H9 (cell line): Measurements from ENCODE around the gene ZFYVE19. TPM values are rescaled to one million over a fixed set of nuclear protein-coding genes. Genes with fewer than 3 reads are reported as not detected.

Experiments used
- DNase-seq: peaks from one replicate; pipeline ENCODE4 v3.0.0-alpha.2; 2017
- H2AFZ ChIP-seq: one replicate; pipeline ENCODE4 v1.6.1; 2013; ENCODE audit warnings: mild to moderate bottlenecking, low read length, control low read depth, moderate library complexity
- H2AK5ac ChIP-seq: 2 replicates; pipeline ENCODE4 v1.6.1; 2013; ENCODE audit warnings: low read length, control low read depth, mixed read lengths; ENCODE audit not compliant: insufficient read length
- H2BK120ac ChIP-seq: one replicate; pipeline ENCODE4 v1.6.1; 2013; ENCODE audit warnings: low read depth, mild to moderate bottlenecking, low read length, control low read depth, inconsistent platforms; ENCODE audit not compliant: poor library complexity, severe bottlenecking
- H2BK12ac ChIP-seq: 2 replicates; pipeline ENCODE4 v1.6.1; 2013; ENCODE audit warnings: low read length, control low read depth, mixed read lengths, low read depth; ENCODE audit not compliant: insufficient read length
- H2BK15ac ChIP-seq: 2 replicates; pipeline ENCODE4 v1.6.1; 2013; ENCODE audit warnings: low read depth, low read length, control low read depth
- H2BK20ac ChIP-seq: one replicate; pipeline ENCODE4 v1.6.1; 2013; ENCODE audit warnings: low read depth, mild to moderate bottlenecking, low read length, control low read depth, inconsistent platforms; ENCODE audit not compliant: poor library complexity, severe bottlenecking
- H2BK5ac ChIP-seq: 2 replicates; pipeline ENCODE4 v1.6.1; 2013; ENCODE audit warnings: low read length, control low read depth, mixed read lengths; ENCODE audit not compliant: insufficient read length
- H3K14ac ChIP-seq: 2 replicates; pipeline ENCODE4 v1.6.1; 2013; ENCODE audit warnings: low read length, control low read depth; ENCODE audit not compliant: insufficient read depth
- H3K18ac ChIP-seq: 2 replicates; pipeline ENCODE4 v1.6.1; 2013; ENCODE audit warnings: low read depth, mild to moderate bottlenecking, mixed read lengths, low read length, control low read depth; ENCODE audit not compliant: insufficient read length
- H3K23ac ChIP-seq: 2 replicates; pipeline ENCODE4 v1.6.1; 2013; ENCODE audit warnings: low read length, control low read depth, mixed read lengths, low read depth; ENCODE audit not compliant: insufficient read length
- H3K23me2 ChIP-seq: 2 replicates; pipeline ENCODE4 v1.6.1; 2013; ENCODE audit warnings: low read depth, mild to moderate bottlenecking, mixed read lengths, low read length, control low read depth; ENCODE audit not compliant: insufficient read length, poor library complexity, severe bottlenecking
- H3K27ac ChIP-seq: 2 replicates; pipeline ENCODE4 v1.5.1; 2013; ENCODE audit warnings: low read length, control low read depth, mixed read lengths, low read depth; ENCODE audit not compliant: insufficient read length
- H3K27me3 ChIP-seq: 2 replicates; pipeline ENCODE4 v1.6.1; 2013; ENCODE audit warnings: low read length, control low read depth, inconsistent platforms; ENCODE audit not compliant: insufficient read depth
- H3K4ac ChIP-seq: 2 replicates; pipeline ENCODE4 v1.6.1; 2013; ENCODE audit warnings: low read depth, mild to moderate bottlenecking, control low read depth, inconsistent platforms, low read length, moderate library complexity
- H3K4me1 ChIP-seq: 2 replicates; pipeline ENCODE4 v1.6.1; 2013; ENCODE audit warnings: low read length, control low read depth, inconsistent platforms; ENCODE audit not compliant: insufficient read depth
- H3K4me2 ChIP-seq: 2 replicates; pipeline ENCODE4 v1.6.1; 2013; ENCODE audit warnings: low read length, control low read depth, mixed read lengths; ENCODE audit not compliant: insufficient read length, insufficient read depth
- H3K56ac ChIP-seq: 2 replicates; pipeline ENCODE4 v1.6.1; 2013; ENCODE audit warnings: low read depth, mild to moderate bottlenecking, mixed read lengths, low read length, control low read depth; ENCODE audit not compliant: insufficient read length
- H3K79me1 ChIP-seq: 2 replicates; pipeline ENCODE4 v1.6.1; 2013; ENCODE audit warnings: low read depth, mild to moderate bottlenecking, moderate library complexity, low read length, control low read depth, inconsistent platforms; ENCODE audit not compliant: insufficient read depth, poor library complexity, severe bottlenecking
- H3K79me2 ChIP-seq: 2 replicates; pipeline ENCODE4 v1.6.1; 2013; ENCODE audit warnings: low read length, control low read depth, inconsistent platforms; ENCODE audit not compliant: insufficient read depth
- H3K9ac ChIP-seq: 2 replicates; pipeline ENCODE4 v1.6.1; 2013; ENCODE audit warnings: low read length, control low read depth, mixed read lengths; ENCODE audit not compliant: insufficient read length; ENCODE audit errors: extremely low read depth
- H3K9me3 ChIP-seq: one replicate; pipeline ENCODE4 v1.6.1; 2013; ENCODE audit warnings: low read depth, low read length, inconsistent platforms; ENCODE audit not compliant: control insufficient read depth
- H3T11ph ChIP-seq: one replicate; pipeline ENCODE4 v1.6.1; 2013; ENCODE audit warnings: mild to moderate bottlenecking, low read length, control low read depth, inconsistent platforms
- H4K20me1 ChIP-seq: one replicate; pipeline ENCODE4 v1.6.1; 2013; ENCODE audit not compliant: control insufficient read depth, insufficient read length, insufficient read depth
- H4K5ac ChIP-seq: 2 replicates; pipeline ENCODE4 v1.6.1; 2013; ENCODE audit warnings: low read depth, mild to moderate bottlenecking, mixed read lengths, low read length, control low read depth; ENCODE audit not compliant: insufficient read length
- H4K8ac ChIP-seq: replicated peaks from 2 replicates; pipeline ENCODE4 v1.6.1; 2013; ENCODE audit warnings: low read length, control low read depth, mixed read lengths, low read depth; ENCODE audit not compliant: insufficient read length
- H4K91ac ChIP-seq: 2 replicates; pipeline ENCODE4 v1.6.1; 2013; ENCODE audit warnings: low read depth, mild to moderate bottlenecking, moderate library complexity, mixed read lengths, low read length, control low read depth; ENCODE audit not compliant: insufficient read length
- H3K27ac Mint-ChIP-seq, 3 experiments: 2 replicates in 2 of 3; 3 replicates in 1 of 3; pipeline ENCODE4 v1.8.0; 2020 to 2021; ENCODE audit warnings: mixed read lengths in 3 of 3, mild to moderate bottlenecking in 1 of 3, moderate library complexity in 1 of 3
- H3K27me3 Mint-ChIP-seq: 2 replicates; pipeline ENCODE4 v1.8.0; 2021; ENCODE audit warnings: low read depth, mild to moderate bottlenecking, moderate library complexity, mixed read lengths
- H3K36me3 Mint-ChIP-seq, 3 experiments: 2 replicates in 2 of 3; 3 replicates in 1 of 3; pipeline ENCODE4 v1.8.0; 2020 to 2021; ENCODE audit warnings: low read depth in 3 of 3, mixed read lengths in 3 of 3; ENCODE audit not compliant: insufficient read depth in 1 of 3
- H3K4me1 Mint-ChIP-seq, 2 experiments: 2 replicates each; pipeline ENCODE4 v1.8.0; 2020; ENCODE audit warnings: mixed read lengths in 2 of 2
- H3K4me3 Mint-ChIP-seq, 2 experiments: 2 replicates in 1 of 2; 3 replicates in 1 of 2; pipeline ENCODE4 v1.8.0; 2020 to 2021; ENCODE audit warnings: mild to moderate bottlenecking in 2 of 2, mixed read lengths in 2 of 2, moderate library complexity in 1 of 2
- H3K9me3 Mint-ChIP-seq, 2 experiments: 2 replicates in 1 of 2; 3 replicates in 1 of 2; pipeline ENCODE4 v1.8.0; 2020; ENCODE audit warnings: mild to moderate bottlenecking in 2 of 2, mixed read lengths in 2 of 2, moderate library complexity in 1 of 2
- WGBS: extraction: QIAGEN DNeasy Blood & Tissue Kit; methylation state at CpG from one replicate; pipeline ENCODE4 v1.1.7; 2013; ENCODE audit warnings: missing lambda C conversion rate, low lambda C conversion rate, mixed read lengths; ENCODE audit not compliant: insufficient read length; ENCODE audit errors: extremely low coverage; 5-methylcytosine and 5-hydroxymethylcytosine counted together
- total RNA-seq: library from RNA; stranded (reverse); gene quantifications from 2 replicates; pipeline ENCODE4 v1.2.1, GENCODE V29; 2021
- TF ChIP-seq, protein P1 (sequence below): fragments of 200-600 bp; sonication (generic); conservative IDR thresholded peaks from 3 replicates; pipeline ENCODE4 v1.8.0; 2021; ENCODE audit warnings: antibody characterized with exemption, mild to moderate bottlenecking

ZFYVE19 gene
- total RNA-seq, 1 experiment from 2014 or later: 11.3 TPM

DNA sequence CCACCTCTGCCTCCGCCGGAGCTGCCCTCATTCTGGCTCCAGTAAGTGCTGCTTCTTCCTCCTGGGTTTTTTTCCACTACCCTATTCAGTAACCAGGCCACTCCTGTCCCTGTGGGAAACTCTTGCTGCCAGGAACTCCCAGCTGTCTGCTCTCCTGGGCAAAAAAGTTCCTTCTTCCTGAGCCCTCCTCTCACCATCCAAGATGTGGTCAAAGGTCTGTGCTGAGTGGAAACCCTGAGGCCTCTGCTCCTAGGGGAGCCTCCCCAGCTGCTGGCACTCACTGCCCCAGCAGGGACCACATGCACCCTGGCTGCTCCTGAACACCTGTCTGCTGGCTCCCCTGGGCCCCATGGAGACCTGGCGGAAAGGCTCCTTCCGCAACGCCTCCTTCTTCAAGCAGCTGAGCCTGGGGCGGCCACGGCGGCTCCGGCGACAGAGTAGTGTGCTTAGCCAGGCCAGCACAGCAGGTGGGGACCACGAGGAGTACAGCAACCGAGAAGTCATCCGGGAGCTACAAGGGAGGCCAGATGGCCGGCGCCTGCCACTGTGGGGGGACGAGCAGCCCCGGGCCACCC lies 36.7 kb upstream of the ZFYVE19 start:
- Histone ChIP-seq H3K4me2 (no peak overlapping the region), H3K23ac (no peak overlapping the region), H3K14ac (no peak overlapping the region), H3K4me1 (peaks cover 4% of the 10 kb centered on the region; the same call in 1 of the 2 replicates), H3K4ac (no peak overlapping the region), H2AK5ac (no peak overlapping the region), H3K56ac (no peak overlapping the region), H2BK120ac (no peak overlapping the region), H4K91ac (no peak overlapping the region), H2BK12ac (no peak overlapping the region), H3K9ac (no peak overlapping the region), H2BK20ac (no peak overlapping the region), H4K5ac (no peak overlapping the region), H3K9me3 (no peaks in the 10 kb centered on the region), H3K79me1 (no peaks in the 10 kb centered on the region), H2BK5ac (no peak overlapping the region), H4K20me1 (no peaks in the 10 kb centered on the region), H3K18ac (no peak overlapping the region), H3K23me2 (no peaks in the 10 kb centered on the region), H3T11ph (no peak overlapping the region), H3K27ac (no peak overlapping the region), H2BK15ac (no peak overlapping the region), H4K8ac (no peak overlapping the region), H2AFZ (no peak overlapping the region), H3K79me2 (no peaks in the 10 kb centered on the region), H3K27me3 (no peaks in the 10 kb centered on the region)
- H3K27ac Mint-ChIP-seq: peak overlapping the region in 2 of 3 experiments; percentile 11 to 83; a peak in 3 of 7 replicates
- H3K4me3 Mint-ChIP-seq: no peak overlapping the region; a peak in 1 of 5 replicates
- H3K27me3 Mint-ChIP-seq: no peaks in the 10 kb centered on the region; the same call in 1 of the 2 replicates
- TF ChIP-seq, protein P1, sequence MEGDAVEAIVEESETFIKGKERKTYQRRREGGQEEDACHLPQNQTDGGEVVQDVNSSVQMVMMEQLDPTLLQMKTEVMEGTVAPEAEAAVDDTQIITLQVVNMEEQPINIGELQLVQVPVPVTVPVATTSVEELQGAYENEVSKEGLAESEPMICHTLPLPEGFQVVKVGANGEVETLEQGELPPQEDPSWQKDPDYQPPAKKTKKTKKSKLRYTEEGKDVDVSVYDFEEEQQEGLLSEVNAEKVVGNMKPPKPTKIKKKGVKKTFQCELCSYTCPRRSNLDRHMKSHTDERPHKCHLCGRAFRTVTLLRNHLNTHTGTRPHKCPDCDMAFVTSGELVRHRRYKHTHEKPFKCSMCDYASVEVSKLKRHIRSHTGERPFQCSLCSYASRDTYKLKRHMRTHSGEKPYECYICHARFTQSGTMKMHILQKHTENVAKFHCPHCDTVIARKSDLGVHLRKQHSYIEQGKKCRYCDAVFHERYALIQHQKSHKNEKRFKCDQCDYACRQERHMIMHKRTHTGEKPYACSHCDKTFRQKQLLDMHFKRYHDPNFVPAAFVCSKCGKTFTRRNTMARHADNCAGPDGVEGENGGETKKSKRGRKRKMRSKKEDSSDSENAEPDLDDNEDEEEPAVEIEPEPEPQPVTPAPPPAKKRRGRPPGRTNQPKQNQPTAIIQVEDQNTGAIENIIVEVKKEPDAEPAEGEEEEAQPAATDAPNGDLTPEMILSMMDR: no peak
- no CpG with 5 or more reads among the region's 17 CpGs for WGBS
- no peaks in the 10 kb centered on the region for H3K9me3 Mint-ChIP-seq
- DNase-seq: no peak
- peaks cover 20 to 21% of the 10 kb centered on the region in 2 experiments for H3K4me1 Mint-ChIP-seq
- H3K36me3 Mint-ChIP-seq: peaks cover 6 to 31% (median 11%) of the 10 kb centered on the region in 3 experiments
